NCI-H2227 (cell line): ENCODE results near the gene FFAR1.
A peak's percentile ranks its signal among the peaks of the same experiment; 100 is the strongest.

Experiments
- DNase-seq: peaks from one replicate; lab custom pipeline; 2025; ENCODE audit not compliant: unreplicated experiment; lab: John Stamatoyannopoulos, UW

FFAR1 gene

GRCh38 chr19:35347171-35347929, at the start of gene FFAR1:
FFAR1 (plus strand) TSS chr19:35347902; CDS start chr19:35351552, 3,650 bp downstream.
- no peak for DNase-seq

GRCh38 chr19:35297922-35298321, 49.8 kb upstream of the FFAR1 start:
- DNase-seq = no peak

GRCh38 chr19:35298561-35298972, 49.1 kb upstream of the FFAR1 start:
- no peak for DNase-seq

GRCh38 chr19:35299523-35300338, 48.0 kb upstream of the FFAR1 start:
- DNase-seq = no peak

- no peak for DNase-seq
These were observed 47.4 kb upstream of the FFAR1 start for GRCh38 chr19:35300339-35300649.

GRCh38 chr19:35301961-35302360, 45.7 kb upstream of the FFAR1 start:
- no peak for DNase-seq

GRCh38 chr19:35302446-35302845, 45.3 kb upstream of the FFAR1 start:
- DNase-seq = no peak

GRCh38 chr19:35303357-35303915, 44.3 kb upstream of the FFAR1 start:
- peak; percentile 87 for DNase-seq

GRCh38 chr19:35304036-35304435, 43.7 kb upstream of the FFAR1 start:
- DNase-seq = no peak

GRCh38 chr19:35305181-35305580, 42.5 kb upstream of the FFAR1 start:
- no peak for DNase-seq

GRCh38 chr19:35306473-35307246, 41.0 kb upstream of the FFAR1 start:
- DNase-seq = no peak

GRCh38 chr19:35307931-35308330, 39.8 kb upstream of the FFAR1 start:
- no peak for DNase-seq

GRCh38 chr19:35308910-35309309, 38.8 kb upstream of the FFAR1 start:
- no peak for DNase-seq

GRCh38 chr19:35309481-35310279, 38.0 kb upstream of the FFAR1 start:
- no peak for DNase-seq

GRCh38 chr19:35310331-35310730, 37.4 kb upstream of the FFAR1 start:
- no peak for DNase-seq

- DNase-seq = no peak
These were observed 36.8 kb upstream of the FFAR1 start for GRCh38 chr19:35310811-35311465.

- no peak for DNase-seq
These were observed 35.6 kb upstream of the FFAR1 start for GRCh38 chr19:35311901-35312665.

- DNase-seq = no peak
These were observed 34.1 kb upstream of the FFAR1 start for GRCh38 chr19:35313587-35313986.

- no peak for DNase-seq
These were observed 33.7 kb upstream of the FFAR1 start for GRCh38 chr19:35314031-35314430.
